Neural progenitor cell (in vitro differentiated cells): ENCODE results near the gene MGMT. TPM values are rescaled to one million over a fixed set of nuclear protein-coding genes. Genes with fewer than 3 reads are reported as not detected.

ENCODE experiments used
- DNase-seq: peaks from one replicate; pipeline ENCODE4 v3.0.0-alpha.2; 2016; ENCODE audit warnings: low spot score
- H2AFZ ChIP-seq: fragments of 200-600 bp; sonication (generic); replicated peaks from 2 replicates; pipeline ENCODE4 v1.6.1; 2016; ENCODE audit warnings: antibody characterized with exemption
- H3F3A ChIP-seq: fragments of 200-600 bp; sonication (generic); 2 replicates; pipeline ENCODE4 v1.6.1; 2016; ENCODE audit warnings: antibody characterized with exemption, low read depth
- H3K27ac ChIP-seq: fragments of 200-600 bp; sonication (generic); 2 replicates; pipeline ENCODE4 v1.5.1; 2016; ENCODE audit warnings: mild to moderate bottlenecking
- H3K27me3 ChIP-seq: fragments of 200-600 bp; sonication (generic); 2 replicates; pipeline ENCODE4 v1.6.1; 2016; ENCODE audit warnings: mild to moderate bottlenecking, moderate library complexity
- H3K36me3 ChIP-seq: fragments of 200-600 bp; sonication (generic); 2 replicates; pipeline ENCODE4 v1.5.1; 2016
- H3K4me1 ChIP-seq: fragments of 200-600 bp; sonication (generic); 2 replicates; pipeline ENCODE4 v1.6.1; 2016; ENCODE audit warnings: mixed run types
- H3K4me2 ChIP-seq: fragments of 200-600 bp; sonication (generic); 2 replicates; pipeline ENCODE4 v1.6.1; 2016
- H3K4me3 ChIP-seq: fragments of 200-600 bp; sonication (generic); 2 replicates; pipeline ENCODE4 v1.5.1; 2016
- H3K79me2 ChIP-seq: fragments of 200-600 bp; sonication (generic); 2 replicates; pipeline ENCODE4 v1.6.1; 2016; ENCODE audit warnings: low read depth
- H3K9ac ChIP-seq: fragments of 200-600 bp; sonication (generic); 2 replicates; pipeline ENCODE4 v1.6.1; 2016
- H3K9me3 ChIP-seq: fragments of 200-600 bp; sonication (generic); 2 replicates; pipeline ENCODE4 v1.5.1; 2016; ENCODE audit warnings: low read depth
- H4K20me1 ChIP-seq: fragments of 200-600 bp; sonication (generic); 2 replicates; pipeline ENCODE4 v1.6.1; 2016; ENCODE audit warnings: low read depth
- H3K27ac Mint-ChIP-seq: 3 replicates; pipeline ENCODE4 v1.8.0; 2021; ENCODE audit warnings: mixed read lengths
- H3K27me3 Mint-ChIP-seq: 2 replicates; pipeline ENCODE4 v1.8.0; 2022; ENCODE audit warnings: low read depth, mild to moderate bottlenecking, inconsistent platforms, moderate library complexity, mixed read lengths; ENCODE audit not compliant: insufficient read depth
- H3K36me3 Mint-ChIP-seq: 3 replicates; pipeline ENCODE4 v1.8.0; 2021; ENCODE audit warnings: mixed read lengths
- H3K4me1 Mint-ChIP-seq: 3 replicates; pipeline ENCODE4 v1.8.0; 2021; ENCODE audit warnings: mixed read lengths
- H3K4me3 Mint-ChIP-seq: 3 replicates; pipeline ENCODE4 v1.8.0; 2021; ENCODE audit warnings: mild to moderate bottlenecking, moderate library complexity, mixed read lengths
- H3K9me3 Mint-ChIP-seq: 3 replicates; pipeline ENCODE4 v1.8.0; 2020; ENCODE audit warnings: mixed read lengths
- EZH2 ChIP-seq: fragments of 200-600 bp; sonication (generic); IDR thresholded peaks from 2 replicates; pipeline ENCODE4 v1.6.1; 2017; ENCODE audit warnings: antibody characterized with exemption, mild to moderate bottlenecking, moderate library complexity
- EZH2phosphoT487 ChIP-seq: fragments of 200-600 bp; sonication (generic); IDR thresholded peaks from 2 replicates; pipeline ENCODE4 v1.6.1; 2017; ENCODE audit warnings: antibody characterized with exemption
- total RNA-seq: library from RNA; depleted of rRNA; stranded (reverse); fragments of >200 nt; gene quantifications from 2 replicates; pipeline ENCODE4 v1.2.3, GENCODE V29; 2015; ENCODE audit warnings: low replicate concordance
- TF ChIP-seq, protein P1 (sequence below): fragments of 200-600 bp; sonication (generic); IDR thresholded peaks from 2 replicates; pipeline ENCODE4 v1.5.1; 2017; ENCODE audit warnings: antibody characterized with exemption, mild to moderate bottlenecking

Gene MGMT
- total RNA-seq, 1 donor from 2014 or later = 17.5 TPM

DNA sequence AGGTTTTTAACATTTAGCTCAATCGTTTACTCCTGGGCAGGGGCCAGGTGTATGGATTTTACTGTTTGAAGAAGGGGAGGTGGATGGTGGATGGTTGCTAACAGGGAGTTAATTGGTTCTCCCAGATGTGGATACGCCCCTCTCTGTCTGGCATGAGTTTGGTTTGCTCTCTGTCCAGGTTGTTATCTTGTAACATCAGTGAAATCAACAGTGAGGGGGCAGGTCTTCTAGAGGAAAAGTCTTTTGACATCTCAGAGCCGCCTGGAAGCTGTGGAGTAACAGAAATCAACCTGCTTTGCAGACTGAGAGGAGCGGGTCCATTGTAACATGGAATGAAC lies 243.4 kb downstream of the MGMT start:
- Histone ChIP-seq H3K36me3 (no peaks in the 10 kb centered on the region), H3K4me1 (peaks cover 24% of the 10 kb centered on the region), H3K27me3 (no peaks in the 10 kb centered on the region), H3F3A (peaks cover 8% of the 10 kb centered on the region), H3K79me2 (no peaks in the 10 kb centered on the region), H4K20me1 (peaks cover 3% of the 10 kb centered on the region), H3K9me3 (no peaks in the 10 kb centered on the region), H3K4me2 (peak overlapping the region; percentile 48), H3K4me3 (no peak overlapping the region), H2AFZ (no peak overlapping the region), H3K27ac (no peak overlapping the region), H3K9ac (no peak overlapping the region)
- no peaks in the 10 kb centered on the region for H3K27me3 Mint-ChIP-seq
- H3K4me3 Mint-ChIP-seq = no peak overlapping the region
- TF ChIP-seq, protein P1, sequence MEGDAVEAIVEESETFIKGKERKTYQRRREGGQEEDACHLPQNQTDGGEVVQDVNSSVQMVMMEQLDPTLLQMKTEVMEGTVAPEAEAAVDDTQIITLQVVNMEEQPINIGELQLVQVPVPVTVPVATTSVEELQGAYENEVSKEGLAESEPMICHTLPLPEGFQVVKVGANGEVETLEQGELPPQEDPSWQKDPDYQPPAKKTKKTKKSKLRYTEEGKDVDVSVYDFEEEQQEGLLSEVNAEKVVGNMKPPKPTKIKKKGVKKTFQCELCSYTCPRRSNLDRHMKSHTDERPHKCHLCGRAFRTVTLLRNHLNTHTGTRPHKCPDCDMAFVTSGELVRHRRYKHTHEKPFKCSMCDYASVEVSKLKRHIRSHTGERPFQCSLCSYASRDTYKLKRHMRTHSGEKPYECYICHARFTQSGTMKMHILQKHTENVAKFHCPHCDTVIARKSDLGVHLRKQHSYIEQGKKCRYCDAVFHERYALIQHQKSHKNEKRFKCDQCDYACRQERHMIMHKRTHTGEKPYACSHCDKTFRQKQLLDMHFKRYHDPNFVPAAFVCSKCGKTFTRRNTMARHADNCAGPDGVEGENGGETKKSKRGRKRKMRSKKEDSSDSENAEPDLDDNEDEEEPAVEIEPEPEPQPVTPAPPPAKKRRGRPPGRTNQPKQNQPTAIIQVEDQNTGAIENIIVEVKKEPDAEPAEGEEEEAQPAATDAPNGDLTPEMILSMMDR = no peak
- H3K9me3 Mint-ChIP-seq = no peaks in the 10 kb centered on the region
- no peak overlapping the region for H3K27ac Mint-ChIP-seq
- H3K4me1 Mint-ChIP-seq = peaks cover 21% of the 10 kb centered on the region
- peaks cover 6% of the 10 kb centered on the region for H3K36me3 Mint-ChIP-seq
- no peak for DNase-seq

DNA sequence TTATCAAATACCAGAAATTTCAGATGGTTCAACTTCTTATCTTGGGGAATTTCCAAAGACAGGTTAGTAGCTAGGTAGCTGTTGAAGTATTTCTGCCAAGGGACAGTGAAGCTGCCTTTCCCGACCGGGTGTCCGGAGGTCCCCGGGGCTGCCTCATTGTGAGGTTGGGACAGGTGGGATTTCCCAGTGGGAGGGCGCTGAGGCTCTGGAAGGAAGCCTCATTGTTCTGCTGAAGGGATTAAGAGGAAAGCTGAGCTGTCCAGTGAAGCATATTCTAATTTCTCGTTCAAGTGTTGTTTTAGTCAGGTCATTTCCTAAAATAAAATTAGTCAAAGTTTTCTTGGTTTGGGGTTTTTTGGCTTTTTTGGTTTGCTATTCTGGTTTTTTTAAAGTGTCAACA lies 244.2 kb downstream of the MGMT start:
- Mint-ChIP-seq H3K4me1 (peaks cover 27% of the 10 kb centered on the region), H3K36me3 (peaks cover 6% of the 10 kb centered on the region), H3K9me3 (no peaks in the 10 kb centered on the region), H3K27ac (no peak overlapping the region), H3K27me3 (no peaks in the 10 kb centered on the region), H3K4me3 (no peak overlapping the region)
- TF ChIP-seq EZH2 (no peak), EZH2phosphoT487 (no peak)
- TF ChIP-seq, protein P1 = no peak
- no peaks in the 10 kb centered on the region for H3K36me3 ChIP-seq
- H3K79me2 ChIP-seq = no peaks in the 10 kb centered on the region
- H3K4me2 ChIP-seq = peak overlapping the region; percentile 48
- H3K27me3 ChIP-seq = no peaks in the 10 kb centered on the region
- peaks cover 3% of the 10 kb centered on the region for H4K20me1 ChIP-seq
- H3K4me1 ChIP-seq = peaks cover 24% of the 10 kb centered on the region
- H3F3A ChIP-seq = peaks cover 8% of the 10 kb centered on the region
- no peak overlapping the region for H3K9ac ChIP-seq
- no peak overlapping the region for H2AFZ ChIP-seq
- H3K27ac ChIP-seq = no peak overlapping the region
- no peak overlapping the region for H3K4me3 ChIP-seq
- no peaks in the 10 kb centered on the region for H3K9me3 ChIP-seq
- DNase-seq = peak; percentile 85

DNA sequence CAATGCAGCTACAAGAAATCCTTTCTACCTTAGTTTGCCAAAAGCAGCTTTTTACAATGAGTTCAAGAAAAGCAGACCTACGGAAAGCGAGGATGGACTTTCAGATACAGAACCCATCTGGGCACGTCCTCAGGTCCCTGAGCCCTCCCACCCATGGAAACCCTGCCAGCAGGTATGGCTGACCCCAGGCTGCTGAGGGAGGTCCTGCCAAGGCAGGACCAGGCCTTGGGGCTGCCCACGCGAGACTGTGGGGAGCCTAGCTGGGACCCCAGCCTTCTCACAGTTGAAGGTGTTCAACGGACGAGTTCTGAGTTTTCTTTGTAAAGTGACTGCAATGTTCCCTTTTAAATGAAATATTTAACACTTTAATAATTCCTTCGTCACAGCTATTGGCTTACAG lies 245.0 kb downstream of the MGMT start:
- TF ChIP-seq EZH2 (no peak), EZH2phosphoT487 (no peak)
- TF ChIP-seq, protein P1 = no peak
- Histone ChIP-seq H3K9me3 (no peaks in the 10 kb centered on the region), H3K4me1 (peaks cover 24% of the 10 kb centered on the region), H3K27me3 (no peaks in the 10 kb centered on the region), H4K20me1 (peaks cover 3% of the 10 kb centered on the region), H2AFZ (no peak overlapping the region), H3K9ac (no peak overlapping the region), H3K27ac (no peak overlapping the region), H3K4me2 (peak overlapping the region; percentile 48), H3K4me3 (no peak overlapping the region), H3K36me3 (no peaks in the 10 kb centered on the region), H3F3A (peaks cover 8% of the 10 kb centered on the region), H3K79me2 (no peaks in the 10 kb centered on the region)
- H3K9me3 Mint-ChIP-seq = no peaks in the 10 kb centered on the region
- no peak overlapping the region for H3K4me3 Mint-ChIP-seq
- no peak overlapping the region for H3K27ac Mint-ChIP-seq
- peaks cover 6% of the 10 kb centered on the region for H3K36me3 Mint-ChIP-seq
- no peaks in the 10 kb centered on the region for H3K27me3 Mint-ChIP-seq
- no peak for DNase-seq
- H3K4me1 Mint-ChIP-seq = peaks cover 29% of the 10 kb centered on the region
